Sciatic nerve (tissue), 2 donors: ENCODE measurements around the gene KIAA0586. TPM values are rescaled to one million over a fixed set of nuclear protein-coding genes. Genes with fewer than 3 reads are reported as not detected.
A peak's percentile ranks its signal among the peaks of the same experiment; 100 is the strongest.
"Not testable (repeated sequence)": the region's sequence is repeated elsewhere in the genome, so short reads cannot be mapped to it uniquely, and the experiment has no call there.

Source experiments
- ATAC-seq: fragments of 200-7000 bp; cut with Tn5 transposase; one replicate; pipeline ENCODE4 v1.9.1; 2020; ENCODE audit warnings: mild to moderate bottlenecking, moderate library complexity
- DNase-seq: peaks from one replicate; pipeline ENCODE4 v3.0.0-alpha.2; 2020; ENCODE audit warnings: low spot score
- intact Hi-C: fragments of 100-400 bp; cut with DNase I; formaldehyde crosslinking; loops from one replicate; pipeline ENCODE4 v1.14.2; 2022
- total RNA-seq: library from RNA; stranded (reverse); fragmentation: NEBNext Ultra II Directional; extraction: Animal tissue kit (Norgen Biotek cat#: 25700); gene quantifications from one replicate; pipeline ENCODE4 v1.2.1, GENCODE V29; 2021
- donor health status: DM: no; HTN: no; CAD: no.
- donor health status: DM: no; HTN: no; CAD: no.

The KIAA0586 gene
- total RNA-seq, 1 donor from 2014 or later: 19.3 TPM

- ATAC-seq: no peak
These were observed 28.2 kb downstream of the KIAA0586 start for GRCh38 chr14:58455593-58456265.

GRCh38 chr14:58460772-58461171 is 33.3 kb downstream of the KIAA0586 start:
- intact Hi-C loops: no loop called here
- no peak for DNase-seq
- ATAC-seq: no peak

More at GRCh38 chr14:58455593-58456265, 28.2 kb downstream of the KIAA0586 start:
- DNase-seq: no peak
- intact Hi-C loops: no loop called here

- ATAC-seq: no peak
- no peak for DNase-seq
- intact Hi-C loops: no loop called here
These were observed 35.6 kb downstream of the KIAA0586 start for GRCh38 chr14:58463147-58463546.

GRCh38 chr14:58464652-58465051 is 37.1 kb downstream of the KIAA0586 start:
- no peak for ATAC-seq
- intact Hi-C loops: no loop called here
- no peak for DNase-seq

GRCh38 chr14:58465421-58465820 is 37.9 kb downstream of the KIAA0586 start:
- no peak for ATAC-seq
- DNase-seq: no peak
- intact Hi-C loops: no loop called here

GRCh38 chr14:58466459-58466858 is 38.9 kb downstream of the KIAA0586 start:
- intact Hi-C loops: no loop called here
- no peak for ATAC-seq

GRCh38 chr14:58467575-58467974 is 40.1 kb downstream of the KIAA0586 start:
- no peak for DNase-seq
- intact Hi-C loops: no loop called here
- no peak for ATAC-seq

More at GRCh38 chr14:58466459-58466858, 38.9 kb downstream of the KIAA0586 start:
- DNase-seq: no peak

GRCh38 chr14:58469309-58469708 is 41.8 kb downstream of the KIAA0586 start:
- DNase-seq: no peak
- no peak for ATAC-seq
- intact Hi-C loops: no loop called here

- intact Hi-C loops: no loop called here
- DNase-seq (no peak), ATAC-seq (no peak)
These were observed 48.8 kb downstream of the KIAA0586 start for GRCh38 chr14:58476320-58476719.

- DNase-seq: no peak
- ATAC-seq: no peak
- intact Hi-C loops: no loop called here
These were observed 50.1 kb downstream of the KIAA0586 start for GRCh38 chr14:58477653-58478052.

GRCh38 chr14:58478329-58478728 is 50.8 kb downstream of the KIAA0586 start:
- intact Hi-C loops, DNase-seq, ATAC-seq: not testable (repeated sequence)

- ATAC-seq (no peak), DNase-seq (no peak)
- intact Hi-C loops: no loop called here
These were observed 52.5 kb downstream of the KIAA0586 start for GRCh38 chr14:58479975-58480374.

GRCh38 chr14:58484176-58484575 is 56.7 kb downstream of the KIAA0586 start:
- DNase-seq: no peak
- intact Hi-C loops: no loop called here

GRCh38 chr14:58488550-58488949 is 61.0 kb downstream of the KIAA0586 start:
- DNase-seq (no peak), ATAC-seq (no peak)
- intact Hi-C loops: no loop called here

More at GRCh38 chr14:58484176-58484575, 56.7 kb downstream of the KIAA0586 start:
- no peak for ATAC-seq

- DNase-seq (no peak), ATAC-seq (no peak)
These were observed 64.1 kb downstream of the KIAA0586 start for GRCh38 chr14:58491593-58491992.

GRCh38 chr14:58492044-58492443 is 64.5 kb downstream of the KIAA0586 start:
- intact Hi-C loops: no loop called here
- DNase-seq: no peak
- no peak for ATAC-seq

More at GRCh38 chr14:58491593-58491992, 64.1 kb downstream of the KIAA0586 start:
- intact Hi-C loops: no loop called here

GRCh38 chr14:58501214-58501816 is 73.8 kb downstream of the KIAA0586 start:
- no peak for DNase-seq
- ATAC-seq: peak; percentile 68
- intact Hi-C loops: loop anchor here (5.0 kb wide), 1 partner anchor 551 kb away; no protein-coding TSS in a partner anchor

- ATAC-seq: no peak
- no peak for DNase-seq
- intact Hi-C loops: no loop called here
These were observed 85.8 kb downstream of the KIAA0586 start for GRCh38 chr14:58513272-58513671.

- no peak for ATAC-seq
- intact Hi-C loops: no loop called here
- no peak for DNase-seq
These were observed 90.1 kb downstream of the KIAA0586 start for GRCh38 chr14:58517592-58517991.

GRCh38 chr14:58525691-58526090 is 98.2 kb downstream of the KIAA0586 start:
- intact Hi-C loops, DNase-seq, ATAC-seq: not testable (repeated sequence)
